IPS DF 6.9 (cell line): ENCODE data around the gene ADARB2.

ENCODE experiments used
- DNase-seq: peaks from one replicate; pipeline ENCODE4 v3.0.0-alpha.2; 2013; ENCODE audit warnings: low read depth, low spot score
- H3K27ac ChIP-seq: one replicate; pipeline ENCODE4 v1.5.1; 2013; ENCODE audit warnings: low read length, control low read depth
- H3K27me3 ChIP-seq: 2 replicates; pipeline ENCODE4 v1.6.1; 2013; ENCODE audit warnings: mild to moderate bottlenecking, low read length; ENCODE audit not compliant: control insufficient read depth, insufficient read depth
- H3K36me3 ChIP-seq: 2 replicates; pipeline ENCODE4 v1.6.1; 2013; ENCODE audit warnings: low read length; ENCODE audit not compliant: control insufficient read depth, insufficient read depth
- H3K4me1 ChIP-seq: 2 replicates; pipeline ENCODE4 v1.6.1; 2013; ENCODE audit warnings: low read length; ENCODE audit not compliant: control insufficient read depth, insufficient read depth
- H3K4me3 ChIP-seq: 2 replicates; pipeline ENCODE4 v1.5.1; 2013; ENCODE audit warnings: mild to moderate bottlenecking, low read length
- H3K9me3 ChIP-seq: 2 replicates; pipeline ENCODE4 v1.6.1; 2013; ENCODE audit warnings: low read length, inconsistent platforms; ENCODE audit not compliant: control insufficient read depth, insufficient read depth
- WGBS: extraction: QIAGEN DNeasy Blood & Tissue Kit; methylation state at CpG from one replicate; pipeline ENCODE4 v1.1.7; 2013; ENCODE audit warnings: mixed read lengths, missing lambda C conversion rate; ENCODE audit not compliant: insufficient read length, insufficient coverage; 5-methylcytosine and 5-hydroxymethylcytosine counted together

Gene ADARB2

DNA sequence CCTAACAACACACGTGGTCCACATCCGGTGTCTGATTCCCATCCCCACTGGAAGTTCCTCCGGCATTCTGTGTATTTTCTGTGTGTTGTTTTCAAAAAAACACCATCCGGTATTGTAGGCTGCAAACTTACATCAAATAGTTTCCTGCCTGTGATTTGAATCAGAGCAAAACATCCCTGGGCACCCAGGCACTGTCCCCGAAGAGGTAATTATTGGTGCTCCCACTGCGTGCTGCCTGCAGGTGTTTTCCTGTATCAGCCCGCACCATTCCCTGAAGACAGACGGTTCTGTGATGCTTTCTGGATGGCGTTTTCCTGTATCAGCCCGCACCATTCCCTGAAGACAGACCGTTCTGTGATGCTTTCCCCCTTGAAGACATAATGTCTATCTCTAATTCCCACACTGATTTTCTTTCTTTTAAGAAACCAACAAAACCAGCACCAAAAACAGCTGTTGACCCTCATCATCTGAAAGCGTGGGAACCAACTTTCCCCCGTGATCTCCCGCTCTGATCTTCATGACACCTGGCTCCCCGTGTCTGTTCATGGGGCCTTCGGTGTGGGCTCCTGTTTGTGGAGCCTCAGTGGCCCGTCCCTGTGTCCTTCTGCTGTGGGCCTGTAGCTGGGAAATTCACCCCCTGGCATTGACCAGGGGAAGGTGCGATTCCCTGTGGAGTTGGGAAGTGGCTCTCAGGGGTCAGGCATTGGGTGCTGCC, 205.3 kb downstream of the ADARB2 start:
- H3K4me1 ChIP-seq = no peaks in the 10 kb centered on the region
- WGBS = no CpG with 5 or more reads among the region's 18 CpGs
- no peaks in the 10 kb centered on the region for H3K36me3 ChIP-seq
- H3K9me3 ChIP-seq = no peaks in the 10 kb centered on the region
- no peaks in the 10 kb centered on the region for H3K27me3 ChIP-seq
- DNase-seq = no peak
- H3K27ac ChIP-seq = no peak overlapping the region
- H3K4me3 ChIP-seq = no peak overlapping the region

- Histone ChIP-seq H3K9me3 (no peaks in the 10 kb centered on the region), H3K36me3 (no peaks in the 10 kb centered on the region), H3K4me3 (no peak overlapping the region), H3K27me3 (no peaks in the 10 kb centered on the region), H3K4me1 (peaks cover 3% of the 10 kb centered on the region; the same call in 1 of the 2 replicates), H3K27ac (no peak overlapping the region)
- WGBS = no CpG with 5 or more reads among the region's 16 CpGs
- no peak for DNase-seq
These were observed 206.3 kb downstream of the ADARB2 start for GRCh38 chr10:1530871-1531517.

- no peaks in the 10 kb centered on the region for H3K9me3 ChIP-seq
- WGBS = no CpG with 5 or more reads among the region's 15 CpGs
- H3K36me3 ChIP-seq = no peaks in the 10 kb centered on the region
- peaks cover 4% of the 10 kb centered on the region; the same call in 1 of the 2 replicates for H3K4me1 ChIP-seq
- H3K27me3 ChIP-seq = no peaks in the 10 kb centered on the region
- H3K27ac ChIP-seq = no peak overlapping the region
- no peak for DNase-seq
- no peak overlapping the region for H3K4me3 ChIP-seq
These were observed 207.4 kb downstream of the ADARB2 start for GRCh38 chr10:1529806-1530413.

- no peak overlapping the region for H3K4me3 ChIP-seq
- no peaks in the 10 kb centered on the region for H3K36me3 ChIP-seq
- H3K27ac ChIP-seq = no peak overlapping the region
- peaks cover 4% of the 10 kb centered on the region; the same call in 1 of the 2 replicates for H3K4me1 ChIP-seq
- no peak for DNase-seq
- H3K9me3 ChIP-seq = no peaks in the 10 kb centered on the region
- WGBS = no CpG with 5 or more reads among the region's 15 CpGs
- no peaks in the 10 kb centered on the region for H3K27me3 ChIP-seq
These were observed 209.4 kb downstream of the ADARB2 start for GRCh38 chr10:1527951-1528350.

GRCh38 chr10:1526436-1527055, 210.8 kb downstream of the ADARB2 start:
- H3K4me3 ChIP-seq = no peak overlapping the region
- H3K27me3 ChIP-seq = no peaks in the 10 kb centered on the region
- DNase-seq = no peak
- no peaks in the 10 kb centered on the region for H3K36me3 ChIP-seq
- H3K4me1 ChIP-seq = peaks cover 7% of the 10 kb centered on the region; the same call in 1 of the 2 replicates
- H3K27ac ChIP-seq = no peak overlapping the region
- no peaks in the 10 kb centered on the region for H3K9me3 ChIP-seq
- WGBS = no CpG with 5 or more reads among the region's 18 CpGs

- DNase-seq = no peak
- H3K9me3 ChIP-seq = no peaks in the 10 kb centered on the region
- no peaks in the 10 kb centered on the region for H3K36me3 ChIP-seq
- H3K4me3 ChIP-seq = no peak overlapping the region
- peaks cover 7% of the 10 kb centered on the region; the same call in 1 of the 2 replicates for H3K4me1 ChIP-seq
- no CpG with 5 or more reads among the region's 32 CpGs for WGBS
- H3K27me3 ChIP-seq = no peaks in the 10 kb centered on the region
- no peak overlapping the region for H3K27ac ChIP-seq
These were observed 211.8 kb downstream of the ADARB2 start for GRCh38 chr10:1525354-1526162.

GRCh38 chr10:1524540-1524939, 212.8 kb downstream of the ADARB2 start:
- Histone ChIP-seq H3K4me3 (no peak overlapping the region), H3K9me3 (no peaks in the 10 kb centered on the region), H3K27me3 (no peaks in the 10 kb centered on the region), H3K4me1 (peaks cover 7% of the 10 kb centered on the region; the same call in 1 of the 2 replicates), H3K27ac (no peak overlapping the region), H3K36me3 (no peaks in the 10 kb centered on the region)
- DNase-seq = no peak
- WGBS = no CpG with 5 or more reads among the region's 7 CpGs

DNA sequence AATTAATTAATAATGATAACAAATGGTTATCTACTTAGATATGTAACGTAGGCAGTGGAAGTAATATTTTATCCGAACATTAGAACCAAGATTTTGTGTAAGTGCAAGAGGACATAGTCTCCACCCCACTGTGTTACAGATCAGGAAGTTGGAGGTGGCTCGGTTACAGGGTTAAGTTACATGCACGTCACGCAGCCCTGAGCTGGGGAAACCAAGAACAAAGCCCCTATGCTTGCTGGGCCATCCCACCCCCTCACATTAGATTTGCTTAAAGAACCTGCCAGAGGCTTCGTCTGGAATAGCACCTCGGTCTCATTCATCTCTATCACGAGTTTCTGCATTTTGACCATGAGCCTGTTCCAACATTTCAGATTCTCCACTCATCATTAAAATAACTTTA, 214.1 kb downstream of the ADARB2 start:
- Histone ChIP-seq H3K36me3 (no peaks in the 10 kb centered on the region), H3K27me3 (no peaks in the 10 kb centered on the region), H3K9me3 (no peaks in the 10 kb centered on the region), H3K27ac (no peak overlapping the region), H3K4me3 (no peak overlapping the region), H3K4me1 (peaks cover 7% of the 10 kb centered on the region; the same call in 1 of the 2 replicates)
- no peak for DNase-seq
- 100% methylated on average over 1 of the region's 8 CpGs for WGBS

- Histone ChIP-seq H3K4me3 (no peak overlapping the region), H3K27ac (no peak overlapping the region), H3K27me3 (no peaks in the 10 kb centered on the region), H3K4me1 (peaks cover 7% of the 10 kb centered on the region; the same call in 1 of the 2 replicates), H3K36me3 (no peaks in the 10 kb centered on the region), H3K9me3 (no peaks in the 10 kb centered on the region)
- DNase-seq = no peak
- WGBS = no CpG with 5 or more reads among the region's 4 CpGs
These were observed 215.1 kb downstream of the ADARB2 start for GRCh38 chr10:1522237-1522636.

DNA sequence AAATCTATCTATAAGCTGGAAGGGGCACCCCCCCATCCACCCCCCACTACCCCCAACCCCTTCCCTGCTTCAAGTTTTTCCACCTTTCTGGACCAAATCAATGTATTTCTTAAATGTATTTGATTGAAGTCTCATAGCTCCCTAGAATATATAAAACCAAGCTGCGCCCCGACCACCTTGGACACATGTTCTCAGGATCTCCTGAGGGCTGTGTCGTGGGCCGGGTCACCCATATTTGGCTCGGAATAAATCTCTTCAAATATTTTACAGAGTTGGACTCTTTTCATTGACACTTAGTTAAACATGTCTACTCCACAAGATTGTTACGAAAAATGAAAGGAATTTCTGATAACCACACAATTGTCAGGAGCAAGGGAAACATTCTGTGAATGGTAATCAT, 215.6 kb downstream of the ADARB2 start:
- H3K4me3 ChIP-seq = no peak overlapping the region
- no peaks in the 10 kb centered on the region for H3K9me3 ChIP-seq
- no CpG with 5 or more reads among the region's 6 CpGs for WGBS
- H3K27me3 ChIP-seq = no peaks in the 10 kb centered on the region
- peaks cover 6% of the 10 kb centered on the region; the same call in 1 of the 2 replicates for H3K4me1 ChIP-seq
- no peak overlapping the region for H3K27ac ChIP-seq
- H3K36me3 ChIP-seq = no peaks in the 10 kb centered on the region
- no peak for DNase-seq
